MV-4-11 (cell line): ENCODE measurements around the gene WFDC2.

ENCODE experiments used
- DNase-seq: peaks from one replicate; lab custom pipeline; 2025; lab: John Stamatoyannopoulos, UW

Gene WFDC2

DNA sequence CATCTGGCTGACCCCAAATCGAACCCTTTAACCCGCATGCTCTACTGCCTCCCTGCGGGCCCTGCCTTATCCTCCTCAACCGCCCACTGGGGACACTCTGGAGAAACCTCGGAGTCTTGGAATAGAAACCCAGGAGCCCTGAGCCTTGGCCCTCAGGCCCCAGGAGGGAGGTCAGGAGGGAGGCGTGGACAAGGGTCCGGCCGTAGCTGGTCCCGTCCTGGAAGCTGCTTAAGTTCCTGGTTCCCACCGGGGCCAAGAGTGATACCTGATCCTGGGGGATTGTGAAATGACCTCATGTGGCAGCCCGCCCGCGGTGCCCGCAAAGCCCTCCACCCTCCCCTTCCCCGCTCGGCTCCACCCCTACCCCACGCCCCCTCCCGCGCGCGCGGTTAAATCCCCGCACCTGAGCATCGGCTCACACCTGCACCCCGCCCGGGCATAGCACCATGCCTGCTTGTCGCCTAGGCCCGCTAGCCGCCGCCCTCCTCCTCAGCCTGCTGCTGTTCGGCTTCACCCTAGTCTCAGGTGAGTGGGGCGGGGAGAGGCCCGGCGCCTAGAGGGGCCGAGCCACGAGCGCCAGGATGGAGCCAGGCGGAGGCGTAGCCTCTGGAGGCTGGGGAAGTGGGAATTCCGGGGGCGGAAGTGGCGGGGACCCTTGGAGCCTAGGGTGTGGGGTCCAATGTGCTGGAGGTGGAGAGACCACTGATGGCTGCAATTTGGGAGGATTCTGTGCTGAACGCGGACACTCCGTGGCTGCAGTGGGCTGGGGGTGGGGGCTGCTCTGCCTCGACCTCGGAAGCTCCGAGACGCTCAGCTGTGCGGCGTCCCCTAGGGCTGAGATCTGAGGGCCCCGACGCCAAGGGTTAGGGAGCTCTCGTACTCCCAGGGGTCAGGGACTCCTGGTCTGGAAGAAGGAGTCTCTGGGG, at the start of gene WFDC2:
WFDC2 (plus strand) TSS at position 418 of the 926 bp plus-strand sequence; CDS start at position 447, 29 bp downstream.
- no peak for DNase-seq

- DNase-seq, result no peak
Measured at GRCh38 chr20:45420125-45420524, 49.4 kb upstream of the WFDC2 start.

- DNase-seq, result no peak
Measured at GRCh38 chr20:45423700-45424099, 45.9 kb upstream of the WFDC2 start.

DNA sequence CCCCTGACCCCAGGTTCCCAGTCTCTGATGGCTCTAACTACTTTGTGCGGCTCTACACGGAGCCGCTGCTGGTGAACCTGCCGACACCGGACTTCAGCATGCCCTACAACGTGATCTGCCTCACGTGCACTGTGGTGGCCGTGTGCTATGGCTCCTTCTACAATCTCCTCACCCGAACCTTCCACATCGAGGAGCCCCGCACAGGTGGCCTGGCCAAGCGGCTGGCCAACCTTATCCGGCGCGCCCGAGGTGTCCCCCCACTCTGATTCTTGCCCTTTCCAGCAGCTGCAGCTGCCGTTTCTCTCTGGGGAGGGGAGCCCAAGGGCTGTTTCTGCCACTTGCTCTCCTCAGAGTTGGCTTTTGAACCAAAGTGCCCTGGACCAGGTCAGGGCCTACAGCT, 44.0 kb upstream of the WFDC2 start:
- DNase-seq, result no peak

DNA sequence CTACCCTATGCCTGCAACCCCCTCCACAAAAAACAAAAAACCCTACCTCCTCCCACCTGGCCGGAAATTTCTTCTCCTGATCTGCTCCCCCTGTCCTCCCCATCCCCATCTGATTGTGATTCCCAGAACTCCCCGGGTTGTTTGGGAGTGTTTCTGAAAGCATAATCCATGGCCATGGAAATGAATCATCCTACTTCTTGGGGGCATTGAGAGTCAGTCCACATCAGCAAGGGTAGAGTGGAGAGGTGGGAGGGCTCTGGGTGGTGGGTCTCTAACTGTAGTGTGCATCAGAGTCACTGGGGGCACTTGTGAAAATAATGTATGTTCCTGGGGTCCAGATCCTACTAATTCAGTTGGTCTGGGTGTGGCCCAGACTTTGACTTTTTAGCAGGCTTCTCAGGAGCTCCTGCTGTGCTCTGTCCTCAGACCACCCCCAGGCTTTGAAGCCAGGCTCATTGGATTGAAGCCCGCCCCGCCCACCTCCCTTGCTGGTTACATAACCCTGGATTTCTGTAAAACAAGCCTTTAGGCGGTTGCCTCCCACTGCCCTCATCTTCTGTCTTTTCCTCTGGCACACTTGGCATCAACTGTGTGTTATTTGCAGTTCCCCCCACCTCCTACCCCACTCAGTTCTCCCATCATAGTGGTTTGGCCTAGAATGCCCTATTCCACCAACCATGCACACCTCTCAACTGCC, 43.1 kb upstream of the WFDC2 start:
- DNase-seq, result no peak

- no peak for DNase-seq
Measured at GRCh38 chr20:45427236-45428149, 42.1 kb upstream of the WFDC2 start.

- no peak for DNase-seq
Measured at GRCh38 chr20:45429618-45430017, 39.9 kb upstream of the WFDC2 start.

GRCh38 chr20:45432294-45432693, 37.3 kb upstream of the WFDC2 start:
- peak; percentile 70 for DNase-seq

- no peak for DNase-seq
Measured at GRCh38 chr20:45433316-45433715, 36.2 kb upstream of the WFDC2 start.

DNA sequence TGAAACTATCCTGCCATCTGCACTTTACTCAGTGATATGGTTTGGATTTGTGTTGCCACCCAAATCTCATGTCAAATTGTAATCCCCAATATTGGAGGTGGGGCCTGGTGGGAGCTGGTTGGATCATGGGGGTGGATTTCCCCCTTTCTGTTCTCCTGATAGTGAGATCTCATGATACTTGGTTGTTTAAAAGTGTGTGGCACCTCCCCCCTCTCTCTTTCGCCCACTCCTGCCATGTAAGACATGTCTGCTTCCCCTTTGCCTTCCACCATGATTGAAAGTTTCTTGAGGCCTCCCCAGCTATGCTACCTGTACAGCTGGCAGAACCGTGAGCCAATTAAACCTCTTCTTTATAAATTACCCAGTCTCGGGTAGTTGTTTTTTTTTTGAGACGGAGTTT, 35.6 kb upstream of the WFDC2 start:
- no peak for DNase-seq

DNA sequence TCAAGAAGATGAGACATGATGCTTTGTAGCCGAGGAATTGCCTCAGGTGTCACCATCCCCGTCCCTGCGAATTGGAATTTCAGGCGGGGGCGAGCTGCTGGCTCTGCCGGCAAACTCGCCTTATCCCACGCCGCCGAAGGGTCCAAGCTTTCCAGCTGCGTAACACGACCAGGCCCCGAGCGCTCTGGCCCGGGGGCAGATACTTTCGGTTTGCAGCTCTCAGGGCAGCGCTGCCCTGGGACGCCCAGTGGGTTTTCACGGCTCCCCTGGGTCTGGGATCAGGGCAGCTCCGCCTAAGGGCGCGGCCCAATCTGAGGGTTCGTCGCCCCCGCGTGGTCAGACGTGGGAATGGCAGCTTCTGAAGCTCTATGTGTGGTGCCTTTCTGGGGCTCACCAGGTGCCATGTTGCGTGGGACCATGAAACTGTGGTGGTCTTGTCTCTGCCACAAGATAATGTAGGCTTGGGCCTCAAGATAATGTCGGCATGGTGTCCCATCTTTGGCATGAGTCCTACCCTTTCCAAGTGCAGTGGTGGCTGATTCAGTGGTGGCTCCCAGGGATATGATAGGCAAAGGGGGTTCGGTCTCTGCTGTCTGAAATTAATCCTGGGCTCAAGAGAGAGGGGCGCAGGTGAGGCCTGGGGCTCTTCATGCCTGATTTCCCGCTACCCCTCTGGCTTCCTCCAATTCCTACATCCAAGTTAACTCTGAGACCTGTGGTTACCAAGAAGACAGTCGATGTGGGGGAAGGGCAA, 32.6 kb upstream of the WFDC2 start:
- DNase-seq, result peak; percentile 59

DNA sequence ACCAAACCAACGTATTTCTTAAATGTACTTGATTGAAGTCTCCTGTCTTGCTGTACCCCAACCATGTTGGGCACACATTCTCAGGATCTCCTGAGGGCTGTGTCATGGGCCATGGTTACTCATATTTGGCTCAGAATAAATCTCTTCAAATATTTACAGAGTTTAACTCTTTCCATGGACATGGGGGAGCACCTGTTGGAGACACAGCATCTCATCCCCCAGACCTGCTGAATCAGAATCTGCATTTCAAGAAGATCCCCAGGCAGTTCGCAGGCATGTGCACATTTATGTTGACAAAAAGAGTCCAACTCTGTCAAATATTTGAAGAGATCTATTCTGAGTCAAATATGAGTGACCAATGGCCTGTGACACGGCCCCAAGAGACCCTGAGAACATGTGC, 29.1 kb upstream of the WFDC2 start:
- DNase-seq, result no peak

DNA sequence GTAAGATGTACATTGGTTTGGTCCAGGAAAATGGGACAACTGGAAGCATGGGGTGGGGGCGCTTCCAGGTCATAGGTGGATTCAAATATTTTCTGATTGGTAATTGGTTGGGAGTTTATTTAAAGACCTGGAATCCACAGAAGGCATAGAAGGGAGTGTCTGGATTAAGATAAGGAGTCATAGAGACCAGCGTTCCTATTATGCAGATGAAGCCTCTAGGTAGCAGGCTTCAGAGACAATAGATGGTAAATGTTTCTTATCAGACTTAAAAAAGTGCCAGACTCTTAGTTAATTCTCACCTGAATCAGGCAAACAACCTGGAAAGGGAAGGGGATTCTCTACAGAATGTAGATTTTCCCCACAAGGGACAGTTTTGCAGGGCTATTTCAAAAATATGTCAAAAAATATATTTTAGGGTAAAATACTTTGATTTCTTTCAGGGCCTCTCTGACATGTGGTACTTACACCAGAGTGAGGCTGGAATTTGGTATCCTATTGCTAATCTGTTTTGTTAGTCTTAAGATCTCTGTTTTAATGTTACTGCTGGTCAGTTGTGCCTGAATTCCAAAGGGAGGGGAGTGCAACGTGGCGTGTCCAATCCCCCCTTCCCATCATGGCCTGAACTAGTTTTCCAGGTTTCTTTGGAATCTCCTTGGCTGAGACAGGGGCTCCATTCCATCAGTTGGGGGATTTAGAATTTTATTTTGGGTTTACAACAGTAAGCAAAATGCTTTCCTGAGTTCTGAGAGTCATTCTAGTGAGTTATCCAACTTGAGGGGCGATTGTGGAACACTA, 28.5 kb upstream of the WFDC2 start:
- DNase-seq, result no peak

- no peak for DNase-seq
Measured at GRCh38 chr20:45441746-45442145, 27.8 kb upstream of the WFDC2 start.

- no peak for DNase-seq
Measured at GRCh38 chr20:45444050-45444449, 25.5 kb upstream of the WFDC2 start.

GRCh38 chr20:45445805-45446562, 23.6 kb upstream of the WFDC2 start:
- peak; percentile 14 for DNase-seq

DNA sequence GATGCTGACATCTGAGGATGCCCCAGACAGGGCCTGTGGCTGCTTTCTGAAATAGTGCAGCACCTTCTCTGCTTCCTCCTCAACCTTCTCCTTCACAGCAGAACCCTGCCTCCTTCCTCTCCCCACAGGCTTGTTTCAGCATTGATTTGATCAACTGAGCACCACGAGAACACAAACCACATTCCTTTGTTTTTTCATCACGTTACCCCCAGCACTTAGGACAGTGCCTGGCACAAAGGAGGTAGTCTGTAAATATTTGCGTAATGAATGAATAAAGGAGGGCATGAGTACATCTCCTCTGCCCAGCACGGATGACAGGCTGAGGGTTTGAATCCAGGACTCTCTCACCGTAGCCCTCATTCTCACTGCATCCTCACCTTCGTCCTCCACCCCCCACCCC, 21.3 kb upstream of the WFDC2 start:
- DNase-seq, result no peak

DNA sequence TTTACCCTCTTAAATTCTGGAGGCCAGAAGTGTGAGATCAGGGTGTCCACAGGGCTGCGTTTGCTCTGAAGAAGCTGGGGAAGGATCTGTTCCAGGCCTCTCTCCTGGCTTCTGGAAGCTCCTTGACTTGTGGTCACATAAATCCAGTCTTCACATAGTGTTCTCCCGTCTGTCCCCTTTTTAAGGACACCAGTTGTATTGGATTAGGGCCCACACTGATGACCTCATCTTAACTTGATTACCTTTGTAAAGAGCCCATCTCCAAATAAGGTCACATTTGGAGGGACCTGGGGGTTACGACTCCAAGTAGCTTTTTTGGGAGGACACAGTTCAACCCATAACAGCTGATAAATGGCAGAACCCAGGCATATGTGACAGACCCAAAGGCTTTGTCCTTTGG, 20.0 kb upstream of the WFDC2 start:
- DNase-seq, result no peak

GRCh38 chr20:45450097-45450818, 19.3 kb upstream of the WFDC2 start:
- peak; percentile 97 for DNase-seq
